PC-3 (cell line): ENCODE results near the gene SRSF2. TPM values are rescaled to one million over a fixed set of nuclear protein-coding genes. Genes with fewer than 3 reads are reported as not detected.
"Not testable (repeated sequence)": the region's sequence is repeated elsewhere in the genome, so short reads cannot be mapped to it uniquely, and the experiment has no call there.

ENCODE experiments used
- ATAC-seq: fragments of 200-7000 bp; cut with Tn5 transposase; 2 replicates; pipeline ENCODE4 v1.9.1; 2020; ENCODE audit warnings: mild to moderate bottlenecking, moderate library complexity
- BruUV-seq: library from RNA; stranded (reverse); fragments of 400-500 nt; replicated peaks from 2 replicates; lab custom pipeline; 2021; lab: Mats Ljungman, UMichigan
- CTCF ChIA-PET: fragments of 300-600 bp; sonication (Branson Sonifier 250); formaldehyde crosslinking; loops from one replicate; lab custom pipeline; 2022; ENCODE audit warnings: antibody characterized with exemption; lab: Charles Lee
- POLR2A ChIA-PET: fragments of 300-600 bp; sonication (Branson Sonifier 250); formaldehyde crosslinking; loops from one replicate; lab custom pipeline; 2022; ENCODE audit warnings: antibody characterized with exemption; ENCODE audit not compliant: unreplicated experiment; lab: Charles Lee
- DNase-seq: peaks from one replicate; pipeline ENCODE4 v3.0.0-alpha.2; 2015
- H2AFZ ChIP-seq: fragments of 300-600 bp; sonication (generic); 2 replicates; pipeline ENCODE4 v1.6.0; 2016; ENCODE audit warnings: antibody characterized with exemption, low read length
- H3F3A ChIP-seq: fragments of 300-600 bp; sonication (generic); one replicate; pipeline ENCODE4 v1.6.0; 2017; ENCODE audit warnings: antibody characterized with exemption, low read length, control low read depth, mild to moderate bottlenecking; ENCODE audit not compliant: unreplicated experiment
- H3K27ac ChIP-seq: fragments of 300-600 bp; sonication (generic); 2 replicates; pipeline ENCODE4 v1.5.1; 2016; ENCODE audit warnings: mild to moderate bottlenecking, low read length
- H3K27me3 ChIP-seq: fragments of 300-600 bp; sonication (generic); 2 replicates; pipeline ENCODE4 v1.6.1; 2016; ENCODE audit warnings: low read length, mixed read lengths
- H3K36me3 ChIP-seq: fragments of 300-600 bp; sonication (generic); 2 replicates; pipeline ENCODE4 v1.6.1; 2016; ENCODE audit warnings: low read depth, mixed run types, low read length, mixed read lengths
- H3K4me1 ChIP-seq: fragments of 300-600 bp; sonication (generic); 2 replicates; pipeline ENCODE4 v1.5.1; 2016; ENCODE audit warnings: low read length; ENCODE audit not compliant: insufficient read depth
- H3K4me2 ChIP-seq: fragments of 300-600 bp; sonication (generic); 2 replicates; pipeline ENCODE4 v1.6.0; 2016; ENCODE audit warnings: low read length
- H3K4me3 ChIP-seq: fragments of 300-600 bp; sonication (generic); 2 replicates; pipeline ENCODE4 v1.5.1; 2016; ENCODE audit warnings: mild to moderate bottlenecking, low read length, mixed read lengths
- H3K79me2 ChIP-seq: fragments of 300-600 bp; sonication (generic); 2 replicates; pipeline ENCODE4 v1.6.1; 2017; ENCODE audit warnings: low read length, mixed read lengths
- H3K9ac ChIP-seq: fragments of 300-600 bp; sonication (generic); 2 replicates; pipeline ENCODE4 v1.6.0; 2016; ENCODE audit warnings: mild to moderate bottlenecking, low read length
- H3K9me2 ChIP-seq: fragments of 300-600 bp; sonication (generic); replicated peaks from 2 replicates; pipeline ENCODE4 v1.6.1; 2016; ENCODE audit warnings: mixed run types, low read length, mixed read lengths
- H3K9me3 ChIP-seq: fragments of 300-600 bp; sonication (generic); 2 replicates; pipeline ENCODE4 v1.6.1; 2016; ENCODE audit warnings: low read length, mixed read lengths
- H4K20me1 ChIP-seq: fragments of 300-600 bp; sonication (generic); 2 replicates; pipeline ENCODE4 v1.6.1; 2016; ENCODE audit warnings: low read length, mixed read lengths
- CTCF ChIP-seq: fragments of 300-600 bp; sonication (generic); conservative IDR thresholded peaks from 2 replicates; pipeline ENCODE4 v1.5.1; 2017; ENCODE audit warnings: antibody characterized with exemption, low read depth, mild to moderate bottlenecking, low read length
- EZH2 ChIP-seq: fragments of 300-600 bp; sonication (generic); IDR thresholded peaks from one replicate; pipeline ENCODE4 v1.6.1; 2017; ENCODE audit warnings: antibody characterized with exemption, mild to moderate bottlenecking, low read length; ENCODE audit not compliant: unreplicated experiment
- EZH2phosphoT487 ChIP-seq: fragments of 300-600 bp; sonication (generic); IDR thresholded peaks from 2 replicates; pipeline ENCODE4 v1.6.1; 2018; ENCODE audit warnings: mild to moderate bottlenecking, antibody characterized with exemption, low read length, borderline replicate concordance
- intact Hi-C: fragments of 100-400 bp; cut with micrococcal nuclease; formaldehyde crosslinking; loops from 2 replicates; pipeline ENCODE4 v1.9.0; 2023
- total RNA-seq: library from RNA; depleted of rRNA; stranded (reverse); fragments of >200 nt; gene quantifications from 2 replicates; pipeline ENCODE4 v1.2.3, GENCODE V29; 2014

Gene SRSF2
- total RNA-seq, 1 experiment from 2014 or later = 859 TPM

GRCh38 chr17:76732734-76733617 lies 4.2 kb downstream of the SRSF2 start:
- Histone ChIP-seq H3K9ac (no peak overlapping the region), H3K4me3 (peak overlapping the region; percentile 89)

GRCh38 chr17:76731800-76732733 lies 5.1 kb downstream of the SRSF2 start:
- intact Hi-C loops = loop anchor here (10.0 kb wide), 1 partner anchor 553 kb away; no protein-coding TSS in a partner anchor
- H3K9ac ChIP-seq, DNase-seq, H3K27me3 ChIP-seq, ATAC-seq, CTCF ChIA-PET, H2AFZ ChIP-seq, POLR2A ChIA-PET, H3K9me3 ChIP-seq, H3K4me3 ChIP-seq, H3K4me2 ChIP-seq, H3K27ac ChIP-seq, H3K9me2 ChIP-seq, BruUV-seq: not testable (repeated sequence)
- Histone ChIP-seq H3K4me1 (peaks cover 29% of the 10 kb centered on the region), H4K20me1 (peaks cover 53% of the 10 kb centered on the region), H3K79me2 (peaks cover 92% of the 10 kb centered on the region), H3F3A (peaks cover 27% of the 10 kb centered on the region), H3K36me3 (peaks cover 49% of the 10 kb centered on the region)

More at GRCh38 chr17:76732734-76733617, 4.2 kb downstream of the SRSF2 start:
- no TSS peak for BruUV-seq
- no peak overlapping the region for H3K27ac ChIP-seq
- H3K4me1 ChIP-seq = peaks cover 21% of the 10 kb centered on the region
- peaks cover 49% of the 10 kb centered on the region for H3K36me3 ChIP-seq
- no peak for ATAC-seq
- no peaks in the 10 kb centered on the region for H3K27me3 ChIP-seq
- intact Hi-C loops = loop anchor here (10.0 kb wide), 1 partner anchor 552 kb away; no protein-coding TSS in a partner anchor
- DNase-seq = no peak
- no peaks in the 10 kb centered on the region for H3K9me3 ChIP-seq
- no peaks in the 10 kb centered on the region for H3K9me2 ChIP-seq
- ChIA-PET CTCF (no interaction called here), POLR2A (no interaction called here)
- peaks cover 84% of the 10 kb centered on the region for H3K79me2 ChIP-seq
- no peak for TF ChIP-seq EZH2
- TF ChIP-seq EZH2phosphoT487 = no peak
- no peak for TF ChIP-seq CTCF
- peaks cover 45% of the 10 kb centered on the region for H4K20me1 ChIP-seq
- H2AFZ ChIP-seq = no peak overlapping the region
- H3K4me2 ChIP-seq = peak overlapping the region; percentile 83
- H3F3A ChIP-seq = peaks cover 27% of the 10 kb centered on the region
